Gastroesophageal sphincter (tissue), 4 donors: ENCODE results near the gene NTSR1. TPM values are rescaled to one million over a fixed set of nuclear protein-coding genes. Genes with fewer than 3 reads are reported as not detected.

Experiments used
- ATAC-seq: fragments of 150-250 bp; one replicate; pipeline ENCODE4 v1.9.1; 2016; ENCODE audit warnings: mild to moderate bottlenecking, moderate library complexity
- H3K27ac ChIP-seq, 4 donors: fragments of 200-600 bp; sonication (generic) in 3 of 4; 1 replicate in 3 of 4; 2 replicates in 1 of 4; pipeline ENCODE4 v1.5.1; 2016 to 2019
- H3K27me3 ChIP-seq: fragments of 200-600 bp; sonication (generic); one replicate; pipeline ENCODE4 v1.5.1; 2019
- H3K36me3 ChIP-seq, 2 donors: fragments of 200-600 bp; sonication (generic); one replicate each; pipeline ENCODE4 v1.5.1; 2019; ENCODE audit warnings: control low read depth in 1 of 2
- H3K4me1 ChIP-seq, 3 donors: fragments of 200-600 bp; sonication (generic); 1 replicate in 2 of 3; 2 replicates in 1 of 3; pipeline ENCODE4 v1.5.1; 2016 to 2019; ENCODE audit warnings: control low read depth in 2 of 3
- H3K4me3 ChIP-seq, 2 donors: fragments of 200-600 bp; sonication (generic); one replicate each; pipeline ENCODE4 v1.5.1; 2019; ENCODE audit warnings: mild to moderate bottlenecking in 1 of 2, moderate library complexity in 1 of 2
- H3K9me3 ChIP-seq, 3 donors: fragments of 200-600 bp; sonication (generic); one replicate each; pipeline ENCODE4 v1.5.1; 2017 to 2019; ENCODE audit warnings: control low read depth in 2 of 3
- CTCF ChIP-seq, 4 experiments: fragments of 200-600 bp in 2 of 4; fragments of 450-650 bp in 2 of 4; sonication (generic) in 1 of 4; IDR thresholded peaks; one replicate each; pipeline ENCODE4 v1.5.1; 2017 to 2019; ENCODE audit warnings: antibody characterized with exemption in 4 of 4, mild to moderate bottlenecking in 2 of 4, moderate library complexity in 2 of 4
- EP300 ChIP-seq: sonication (generic); formaldehyde crosslinking; IDR thresholded peaks from one replicate; pipeline ENCODE4 v1.6.1; 2017; ENCODE audit warnings: antibody characterized with exemption, mild to moderate bottlenecking
- POLR2A ChIP-seq, 2 donors: fragments of 450-650 bp; IDR thresholded peaks; one replicate each; pipeline ENCODE4 v1.6.1; 2017; ENCODE audit warnings: antibody characterized with exemption in 2 of 2, mild to moderate bottlenecking in 2 of 2, moderate library complexity in 1 of 2
- POLR2AphosphoS5 ChIP-seq: sonication (generic); formaldehyde crosslinking; IDR thresholded peaks from one replicate; pipeline ENCODE4 v1.6.1; 2017; ENCODE audit warnings: antibody characterized with exemption
- WGBS, 2 donors: methylation state at CpG; one replicate each; pipeline ENCODE4 v1.1.5; 2018; ENCODE audit warnings: low coverage in 1 of 2; 5-methylcytosine and 5-hydroxymethylcytosine counted together
- total RNA-seq, 4 donors: library from RNA; depleted of rRNA; stranded (reverse); fragments of >200 nt; gene quantifications; one replicate each; pipeline ENCODE4 v1.1.0, GENCODE V29; 2016

The NTSR1 gene
- total RNA-seq, 4 donors from 2014 or later: 0.13 to 0.85 (median 0.19) TPM

DNA sequence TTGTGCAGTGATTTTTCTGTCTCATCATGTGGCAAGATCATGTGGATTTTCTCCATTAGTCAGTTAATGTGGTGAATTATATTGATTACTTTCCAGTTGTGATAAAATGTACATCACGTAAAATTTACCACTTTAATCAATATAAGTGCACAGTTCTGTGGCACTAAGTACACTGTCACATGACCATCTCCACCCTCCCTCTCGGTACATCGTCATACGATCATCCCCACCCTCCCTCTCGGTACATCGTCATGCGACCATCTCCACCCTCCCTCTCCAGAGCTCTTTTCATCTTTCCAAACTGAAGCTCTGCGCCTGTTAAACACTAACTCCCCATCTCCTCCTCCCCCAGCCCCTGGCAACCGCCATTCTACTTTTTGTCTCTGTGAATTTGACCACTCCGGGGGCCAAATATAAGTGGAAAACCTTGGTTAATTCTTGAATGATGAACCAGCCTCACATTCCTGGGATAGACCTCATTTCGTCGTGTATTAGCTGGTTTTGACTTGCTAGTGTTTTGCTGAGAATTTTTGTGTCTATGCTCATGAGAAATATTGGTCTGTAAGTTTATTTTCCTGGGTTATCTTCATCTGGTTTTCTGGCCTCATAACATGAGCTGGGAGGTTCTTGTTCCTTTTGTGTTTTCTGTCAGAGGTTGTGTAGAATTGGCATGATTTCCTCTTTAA, 10.8 kb downstream of the NTSR1 start:
- peaks cover 40% of the 10 kb centered on the region for H3K27me3 ChIP-seq
- no peak overlapping the region for H3K4me3 ChIP-seq
- no peaks in the 10 kb centered on the region for H3K36me3 ChIP-seq
- H3K27ac ChIP-seq: no peak overlapping the region
- TF ChIP-seq POLR2AphosphoS5 (no peak), POLR2A (IDR thresholded peaks at IDR 0.05) (no peak), EP300 (no peak), CTCF (IDR thresholded peaks at IDR 0.05) (no peak)
- peaks cover 0 to 24% (median 0%) of the 10 kb centered on the region in 3 donors for H3K9me3 ChIP-seq
- H3K4me1 ChIP-seq: peaks cover 0 to 24% (median 3%) of the 10 kb centered on the region in 3 donors
- 75 to 80% methylated on average over 7 to 12 of the region's 12 CpGs for WGBS, 2 donors
- no peak for ATAC-seq

- no peak for TF ChIP-seq CTCF (IDR thresholded peaks at IDR 0.05)
- TF ChIP-seq EP300: no peak
- TF ChIP-seq POLR2A (IDR thresholded peaks at IDR 0.05): no peak
- TF ChIP-seq POLR2AphosphoS5: no peak
- 89 to 90% methylated on average over 5 to 7 of the region's 7 CpGs for WGBS, 2 donors
- peaks cover 55% of the 10 kb centered on the region for H3K27me3 ChIP-seq
- no peaks in the 10 kb centered on the region for H3K36me3 ChIP-seq
- peak overlapping the region in 3 of 4 donors; percentile 68 to 75 (median 73) for H3K27ac ChIP-seq
- ATAC-seq: no peak
- H3K4me1 ChIP-seq: peaks cover 0 to 26% (median 3%) of the 10 kb centered on the region in 3 donors
- H3K9me3 ChIP-seq: peaks cover 0 to 24% (median 0%) of the 10 kb centered on the region in 3 donors
- no peak overlapping the region for H3K4me3 ChIP-seq
These were observed 13.1 kb downstream of the NTSR1 start for GRCh38 chr20:62721511-62722370.

DNA sequence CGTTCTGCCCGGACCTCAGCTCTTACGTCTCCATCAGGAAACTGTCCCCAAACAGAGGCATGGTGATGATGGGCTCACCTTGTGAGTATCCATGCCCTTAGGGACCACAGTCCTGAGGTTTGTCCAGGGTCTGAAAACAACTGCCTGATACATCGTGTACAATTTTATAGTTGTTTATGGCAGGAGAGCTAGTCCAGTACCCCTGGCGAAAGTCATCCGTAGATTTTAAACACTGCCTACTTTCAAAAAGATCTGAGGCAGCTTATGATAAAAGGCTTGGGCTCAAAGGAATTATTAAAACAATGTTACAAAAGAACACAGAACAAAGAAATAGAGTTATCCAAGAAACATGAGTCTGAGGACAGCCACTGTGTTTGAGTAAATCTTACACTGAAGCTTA, 14.0 kb downstream of the NTSR1 start:
- Histone ChIP-seq H3K36me3 (no peaks in the 10 kb centered on the region), H3K27me3 (peaks cover 54% of the 10 kb centered on the region), H3K27ac (peak overlapping the region in 3 of 4 donors; percentile 68 to 75 (median 73)), H3K4me1 (peaks cover 0 to 26% (median 3%) of the 10 kb centered on the region in 3 donors), H3K4me3 (no peak overlapping the region), H3K9me3 (peaks cover 0 to 24% (median 0%) of the 10 kb centered on the region in 3 donors)
- WGBS, 2 donors: 50 to 71% methylated on average over 2 to 6 of the region's 6 CpGs
- no peak for ATAC-seq
- no peak for TF ChIP-seq POLR2AphosphoS5
- no peak for TF ChIP-seq POLR2A (IDR thresholded peaks at IDR 0.05)
- TF ChIP-seq CTCF (IDR thresholded peaks at IDR 0.05): no peak
- no peak for TF ChIP-seq EP300

DNA sequence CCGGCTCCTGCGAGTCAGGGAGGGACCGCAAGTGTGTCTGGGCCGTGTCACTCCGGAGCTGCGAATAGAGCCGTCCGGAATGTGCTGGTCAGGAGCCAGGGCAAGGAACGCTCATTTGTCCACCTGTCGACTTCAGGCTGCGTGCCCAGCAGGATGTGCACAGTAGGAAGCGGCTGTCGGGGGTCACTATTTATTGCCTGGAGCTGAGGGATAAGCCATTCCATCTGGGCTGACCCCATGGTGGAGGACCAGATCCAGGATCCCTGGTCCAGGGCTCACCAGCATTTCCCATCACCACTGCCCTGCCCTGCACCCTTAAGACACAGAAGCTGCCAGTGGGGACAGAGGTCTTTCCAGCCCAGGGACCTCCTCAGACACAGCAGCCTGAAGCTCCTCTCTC, 14.7 kb downstream of the NTSR1 start:
- no peaks in the 10 kb centered on the region for H3K36me3 ChIP-seq
- ATAC-seq: peak; percentile 80
- peaks cover 0 to 26% (median 3%) of the 10 kb centered on the region in 3 donors for H3K4me1 ChIP-seq
- H3K4me3 ChIP-seq: no peak overlapping the region
- peaks cover 0 to 24% (median 0%) of the 10 kb centered on the region in 3 donors for H3K9me3 ChIP-seq
- H3K27me3 ChIP-seq: peaks cover 54% of the 10 kb centered on the region
- no CpG with 5 or more reads among the region's 13 CpGs for WGBS, 2 donors
- TF ChIP-seq POLR2A (IDR thresholded peaks at IDR 0.05) (no peak), EP300 (no peak), CTCF (IDR thresholded peaks at IDR 0.05) (no peak), POLR2AphosphoS5 (peak; percentile 82)
- peak overlapping the region in 3 of 4 donors; percentile 68 to 75 (median 73) for H3K27ac ChIP-seq
